Neural progenitor cell (in vitro differentiated cells): ENCODE measurements around the gene SPACA6. TPM values are rescaled to one million over a fixed set of nuclear protein-coding genes. Genes with fewer than 3 reads are reported as not detected.

Experiments
- DNase-seq: peaks from one replicate; pipeline ENCODE4 v3.0.0-alpha.2; 2016; ENCODE audit warnings: low spot score
- H2AFZ ChIP-seq: fragments of 200-600 bp; sonication (generic); replicated peaks from 2 replicates; pipeline ENCODE4 v1.6.1; 2016; ENCODE audit warnings: antibody characterized with exemption
- H3F3A ChIP-seq: fragments of 200-600 bp; sonication (generic); 2 replicates; pipeline ENCODE4 v1.6.1; 2016; ENCODE audit warnings: antibody characterized with exemption, low read depth
- H3K27ac ChIP-seq: fragments of 200-600 bp; sonication (generic); 2 replicates; pipeline ENCODE4 v1.5.1; 2016; ENCODE audit warnings: mild to moderate bottlenecking
- H3K27me3 ChIP-seq: fragments of 200-600 bp; sonication (generic); 2 replicates; pipeline ENCODE4 v1.6.1; 2016; ENCODE audit warnings: mild to moderate bottlenecking, moderate library complexity
- H3K36me3 ChIP-seq: fragments of 200-600 bp; sonication (generic); 2 replicates; pipeline ENCODE4 v1.5.1; 2016
- H3K4me1 ChIP-seq: fragments of 200-600 bp; sonication (generic); 2 replicates; pipeline ENCODE4 v1.6.1; 2016; ENCODE audit warnings: mixed run types
- H3K4me2 ChIP-seq: fragments of 200-600 bp; sonication (generic); 2 replicates; pipeline ENCODE4 v1.6.1; 2016
- H3K4me3 ChIP-seq: fragments of 200-600 bp; sonication (generic); 2 replicates; pipeline ENCODE4 v1.5.1; 2016
- H3K79me2 ChIP-seq: fragments of 200-600 bp; sonication (generic); 2 replicates; pipeline ENCODE4 v1.6.1; 2016; ENCODE audit warnings: low read depth
- H3K9ac ChIP-seq: fragments of 200-600 bp; sonication (generic); 2 replicates; pipeline ENCODE4 v1.6.1; 2016
- H3K9me3 ChIP-seq: fragments of 200-600 bp; sonication (generic); 2 replicates; pipeline ENCODE4 v1.5.1; 2016; ENCODE audit warnings: low read depth
- H4K20me1 ChIP-seq: fragments of 200-600 bp; sonication (generic); 2 replicates; pipeline ENCODE4 v1.6.1; 2016; ENCODE audit warnings: low read depth
- H3K27ac Mint-ChIP-seq: 3 replicates; pipeline ENCODE4 v1.8.0; 2021; ENCODE audit warnings: mixed read lengths
- H3K27me3 Mint-ChIP-seq: 2 replicates; pipeline ENCODE4 v1.8.0; 2022; ENCODE audit warnings: low read depth, mild to moderate bottlenecking, inconsistent platforms, moderate library complexity, mixed read lengths; ENCODE audit not compliant: insufficient read depth
- H3K36me3 Mint-ChIP-seq: 3 replicates; pipeline ENCODE4 v1.8.0; 2021; ENCODE audit warnings: mixed read lengths
- H3K4me1 Mint-ChIP-seq: 3 replicates; pipeline ENCODE4 v1.8.0; 2021; ENCODE audit warnings: mixed read lengths
- H3K4me3 Mint-ChIP-seq: 3 replicates; pipeline ENCODE4 v1.8.0; 2021; ENCODE audit warnings: mild to moderate bottlenecking, moderate library complexity, mixed read lengths
- H3K9me3 Mint-ChIP-seq: 3 replicates; pipeline ENCODE4 v1.8.0; 2020; ENCODE audit warnings: mixed read lengths
- EZH2 ChIP-seq: fragments of 200-600 bp; sonication (generic); IDR thresholded peaks from 2 replicates; pipeline ENCODE4 v1.6.1; 2017; ENCODE audit warnings: antibody characterized with exemption, mild to moderate bottlenecking, moderate library complexity
- EZH2phosphoT487 ChIP-seq: fragments of 200-600 bp; sonication (generic); IDR thresholded peaks from 2 replicates; pipeline ENCODE4 v1.6.1; 2017; ENCODE audit warnings: antibody characterized with exemption
- total RNA-seq: library from RNA; depleted of rRNA; stranded (reverse); fragments of >200 nt; gene quantifications from 2 replicates; pipeline ENCODE4 v1.2.3, GENCODE V29; 2015; ENCODE audit warnings: low replicate concordance
- TF ChIP-seq, protein P1 (sequence below): fragments of 200-600 bp; sonication (generic); IDR thresholded peaks from 2 replicates; pipeline ENCODE4 v1.5.1; 2017; ENCODE audit warnings: antibody characterized with exemption, mild to moderate bottlenecking

Gene SPACA6
- total RNA-seq, 1 donor from 2014 or later: 6.9 TPM

GRCh38 chr19:51743405-51743804 is 50.3 kb downstream of the SPACA6 start:
- no peaks in the 10 kb centered on the region for H3K4me1 ChIP-seq
- H3K27me3 Mint-ChIP-seq: no peaks in the 10 kb centered on the region
- peaks cover 12% of the 10 kb centered on the region for H3K9me3 Mint-ChIP-seq
- no peak overlapping the region for H3K4me2 ChIP-seq
- H3K36me3 Mint-ChIP-seq: no peaks in the 10 kb centered on the region
- no peaks in the 10 kb centered on the region for H3K4me1 Mint-ChIP-seq
- H3K79me2 ChIP-seq: no peaks in the 10 kb centered on the region
- H3F3A ChIP-seq: no peaks in the 10 kb centered on the region
- peaks cover 4% of the 10 kb centered on the region for H3K9me3 ChIP-seq
- H3K27me3 ChIP-seq: no peaks in the 10 kb centered on the region
- no peak for DNase-seq
- H3K27ac ChIP-seq: no peak overlapping the region
- TF ChIP-seq EZH2 (no peak), EZH2phosphoT487 (no peak)
- TF ChIP-seq, protein P1, sequence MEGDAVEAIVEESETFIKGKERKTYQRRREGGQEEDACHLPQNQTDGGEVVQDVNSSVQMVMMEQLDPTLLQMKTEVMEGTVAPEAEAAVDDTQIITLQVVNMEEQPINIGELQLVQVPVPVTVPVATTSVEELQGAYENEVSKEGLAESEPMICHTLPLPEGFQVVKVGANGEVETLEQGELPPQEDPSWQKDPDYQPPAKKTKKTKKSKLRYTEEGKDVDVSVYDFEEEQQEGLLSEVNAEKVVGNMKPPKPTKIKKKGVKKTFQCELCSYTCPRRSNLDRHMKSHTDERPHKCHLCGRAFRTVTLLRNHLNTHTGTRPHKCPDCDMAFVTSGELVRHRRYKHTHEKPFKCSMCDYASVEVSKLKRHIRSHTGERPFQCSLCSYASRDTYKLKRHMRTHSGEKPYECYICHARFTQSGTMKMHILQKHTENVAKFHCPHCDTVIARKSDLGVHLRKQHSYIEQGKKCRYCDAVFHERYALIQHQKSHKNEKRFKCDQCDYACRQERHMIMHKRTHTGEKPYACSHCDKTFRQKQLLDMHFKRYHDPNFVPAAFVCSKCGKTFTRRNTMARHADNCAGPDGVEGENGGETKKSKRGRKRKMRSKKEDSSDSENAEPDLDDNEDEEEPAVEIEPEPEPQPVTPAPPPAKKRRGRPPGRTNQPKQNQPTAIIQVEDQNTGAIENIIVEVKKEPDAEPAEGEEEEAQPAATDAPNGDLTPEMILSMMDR: no peak
- no peak overlapping the region for H3K9ac ChIP-seq
- no peaks in the 10 kb centered on the region for H4K20me1 ChIP-seq
- H3K4me3 Mint-ChIP-seq: no peak overlapping the region
- no peak overlapping the region for H3K4me3 ChIP-seq
- no peak overlapping the region for H2AFZ ChIP-seq
- no peak overlapping the region for H3K27ac Mint-ChIP-seq
- H3K36me3 ChIP-seq: no peaks in the 10 kb centered on the region

GRCh38 chr19:51746731-51747130 is 53.6 kb downstream of the SPACA6 start:
- Mint-ChIP-seq H3K36me3 (no peaks in the 10 kb centered on the region), H3K27me3 (no peaks in the 10 kb centered on the region), H3K4me1 (no peaks in the 10 kb centered on the region), H3K9me3 (peaks cover 21% of the 10 kb centered on the region), H3K27ac (no peak overlapping the region), H3K4me3 (no peak overlapping the region)
- no peak for DNase-seq
- Histone ChIP-seq H4K20me1 (no peaks in the 10 kb centered on the region), H3K27ac (no peak overlapping the region), H3K4me1 (no peaks in the 10 kb centered on the region), H3K36me3 (no peaks in the 10 kb centered on the region), H3K9me3 (peaks cover 1% of the 10 kb centered on the region), H3K27me3 (no peaks in the 10 kb centered on the region), H3F3A (no peaks in the 10 kb centered on the region), H3K9ac (no peak overlapping the region), H2AFZ (no peak overlapping the region), H3K79me2 (no peaks in the 10 kb centered on the region), H3K4me3 (no peak overlapping the region), H3K4me2 (no peak overlapping the region)
- TF ChIP-seq, protein P1: no peak
- no peak for TF ChIP-seq EZH2
- TF ChIP-seq EZH2phosphoT487: no peak

- Histone ChIP-seq H3K9me3 (no peaks in the 10 kb centered on the region), H2AFZ (no peak overlapping the region), H4K20me1 (no peaks in the 10 kb centered on the region), H3K36me3 (no peaks in the 10 kb centered on the region), H3K4me3 (no peak overlapping the region), H3K9ac (no peak overlapping the region), H3K4me2 (no peak overlapping the region), H3F3A (no peaks in the 10 kb centered on the region), H3K27me3 (no peaks in the 10 kb centered on the region), H3K4me1 (no peaks in the 10 kb centered on the region), H3K27ac (no peak overlapping the region), H3K79me2 (no peaks in the 10 kb centered on the region)
- H3K4me3 Mint-ChIP-seq: no peak overlapping the region
- H3K36me3 Mint-ChIP-seq: no peaks in the 10 kb centered on the region
- H3K4me1 Mint-ChIP-seq: no peaks in the 10 kb centered on the region
- no peak for TF ChIP-seq EZH2phosphoT487
- TF ChIP-seq, protein P1: no peak
- TF ChIP-seq EZH2: no peak
- H3K27me3 Mint-ChIP-seq: no peaks in the 10 kb centered on the region
- peaks cover 21% of the 10 kb centered on the region for H3K9me3 Mint-ChIP-seq
- H3K27ac Mint-ChIP-seq: no peak overlapping the region
- DNase-seq: no peak
Measured at GRCh38 chr19:51749979-51750378, 56.8 kb downstream of the SPACA6 start.
